Activated CD4-positive, alpha-beta T cell treated with anti-CD3 and anti-CD28 coated beads, Interleukin-2, Interleukin-4, amounts not matched to agents 100 ng/mL and 50 ng/mL, durations not matched to agents 16 hours and 8 hours (primary cell): ENCODE measurements around the gene HSP90AA1.

Source experiments
- DNase-seq: peaks from one replicate; pipeline ENCODE4 v3.0.0-alpha.2; 2020; ENCODE audit warnings: low spot score

The HSP90AA1 gene

DNA sequence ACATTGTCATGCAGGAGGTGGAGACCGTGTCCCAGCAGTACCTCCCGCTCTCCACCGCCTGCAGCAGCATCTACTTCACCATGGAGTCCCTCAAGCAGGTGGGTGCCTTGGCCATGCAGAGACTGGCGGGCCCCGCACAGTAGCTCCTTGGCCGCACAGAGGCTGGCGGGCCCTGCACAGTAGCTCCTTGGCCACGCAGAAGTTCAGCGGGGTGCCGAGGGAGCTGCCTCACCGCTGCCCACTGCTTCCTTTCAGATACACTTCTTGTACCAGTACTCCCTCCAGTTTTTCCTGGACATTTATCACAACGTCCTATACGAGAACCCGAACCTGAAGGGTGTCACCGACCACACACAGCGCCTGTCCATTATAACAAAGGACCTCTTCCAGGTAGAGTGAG lies 47.7 kb downstream of the HSP90AA1 start:
- DNase-seq, result no peak

DNA sequence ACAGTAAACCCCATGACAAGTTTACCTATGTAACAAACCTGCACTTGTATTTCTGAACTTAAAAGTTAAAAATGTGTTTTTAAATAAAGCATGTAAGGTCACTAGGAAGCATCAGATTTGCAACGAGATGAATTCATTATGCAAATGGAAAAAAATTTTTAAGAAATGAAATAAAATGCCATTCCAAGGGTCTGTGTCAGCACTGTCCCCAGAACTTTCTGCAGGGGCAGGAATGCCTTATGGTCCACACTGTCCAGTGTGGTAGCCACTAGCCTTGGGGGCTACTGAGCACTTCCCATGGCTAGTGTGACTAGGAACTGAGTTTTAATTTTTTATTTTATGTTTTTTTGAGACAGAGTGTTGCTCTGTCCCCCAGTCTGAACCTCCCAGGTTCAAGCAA lies 49.2 kb downstream of the HSP90AA1 start:
- no peak for DNase-seq

- no peak for DNase-seq
These were observed 50.9 kb downstream of the HSP90AA1 start for GRCh38 chr14:102035914-102036313.

GRCh38 chr14:102034301-102034700 lies 52.5 kb downstream of the HSP90AA1 start:
- no peak for DNase-seq

- no peak for DNase-seq
These were observed 53.6 kb downstream of the HSP90AA1 start for GRCh38 chr14:102033241-102033640.
